GM18526 (cell line): ENCODE measurements around the gene PRR5L.

ENCODE experiments used
- POLR2A ChIP-seq: IDR thresholded peaks from 3 replicates; pipeline ENCODE4 v1.6.1; 2011; ENCODE audit not compliant: insufficient read length; ENCODE audit errors: extremely low read depth

PRR5L gene

DNA sequence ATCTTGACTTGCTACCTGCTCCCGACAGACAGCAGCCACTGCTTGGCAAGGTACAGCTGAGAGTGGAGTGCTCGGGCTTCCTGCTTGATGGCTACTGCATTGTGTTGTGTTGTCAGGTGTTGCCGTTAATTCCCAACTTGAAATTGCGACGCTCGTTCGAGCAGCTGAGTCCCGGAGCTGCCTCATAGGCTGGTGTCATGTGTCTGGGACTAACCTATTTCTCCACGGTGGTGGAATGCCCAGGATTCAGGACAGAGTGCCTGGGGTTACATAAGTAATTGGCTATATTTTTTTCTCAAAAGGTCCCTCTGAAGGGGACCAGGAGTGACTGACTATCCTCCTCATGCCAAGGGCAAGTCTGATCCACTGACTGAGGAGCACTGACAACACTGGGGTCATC, 25.4 kb upstream of the PRR5L start:
- no peak for TF ChIP-seq POLR2A

DNA sequence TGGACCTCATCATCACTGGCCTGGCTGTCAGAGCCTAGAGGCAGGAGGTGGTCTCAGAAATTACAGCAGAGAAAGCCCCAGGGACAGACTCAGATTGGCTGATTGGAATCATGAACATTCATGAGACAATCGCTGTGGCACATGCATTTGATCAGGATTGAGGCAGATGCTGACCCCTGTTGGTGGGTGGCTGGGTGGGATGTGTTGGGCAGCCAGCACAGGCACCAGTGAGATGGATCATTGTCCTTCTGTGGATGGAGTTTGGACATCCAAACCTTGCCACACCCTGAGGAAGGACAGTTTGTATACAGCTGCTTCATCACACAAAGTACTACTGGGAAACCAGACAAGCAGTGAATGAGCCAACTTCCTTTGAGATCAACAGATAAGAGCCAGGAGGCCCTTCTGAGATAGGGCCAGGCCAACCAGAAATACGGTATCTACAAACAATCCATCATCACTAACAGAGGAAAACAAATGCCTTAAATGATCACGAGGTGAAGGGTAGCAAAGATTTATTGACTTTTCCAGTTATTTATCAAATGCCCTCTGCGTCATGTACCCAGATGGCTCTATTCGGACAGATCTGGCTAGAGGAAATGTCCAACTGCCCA, 24.2 kb upstream of the PRR5L start:
- TF ChIP-seq POLR2A = no peak

DNA sequence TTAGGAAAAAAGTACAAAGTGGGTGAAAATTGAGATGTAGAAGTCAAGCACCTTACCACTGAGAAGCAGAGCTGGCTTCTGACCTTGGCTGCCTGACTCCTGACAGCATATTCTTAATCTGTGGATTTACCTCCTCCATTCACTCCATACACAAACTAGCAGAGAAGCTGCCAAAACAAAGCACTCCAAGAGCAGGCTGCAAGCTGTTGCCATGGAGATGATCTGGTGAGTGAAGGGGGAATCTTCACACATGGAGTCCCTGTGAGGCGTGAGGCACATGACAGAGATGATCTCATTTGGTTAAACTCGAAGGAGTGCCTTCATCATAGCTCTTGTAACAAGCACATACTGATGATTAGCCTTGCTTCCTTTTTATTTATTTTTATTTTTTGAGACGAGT, 23.0 kb upstream of the PRR5L start:
- TF ChIP-seq POLR2A = no peak

DNA sequence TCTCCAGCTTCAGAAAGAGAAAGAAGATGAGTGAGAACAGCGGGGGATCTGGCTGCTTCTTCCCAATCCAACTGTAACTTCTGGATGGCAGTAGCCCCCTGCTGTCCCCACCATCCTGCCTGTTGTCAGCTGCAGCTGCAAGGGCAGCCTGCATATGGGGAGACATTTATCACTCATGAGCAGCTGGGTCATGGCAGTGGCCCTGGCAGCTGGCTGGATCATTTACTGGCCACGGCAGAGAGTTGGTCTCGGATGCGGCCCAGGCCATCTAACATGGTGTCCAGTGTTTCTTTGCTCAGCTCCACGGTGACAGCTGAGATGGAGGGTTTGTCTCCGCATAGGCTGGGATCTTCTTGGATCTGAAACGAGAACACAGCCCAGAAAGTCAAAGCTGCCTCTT, 21.7 kb upstream of the PRR5L start:
- TF ChIP-seq POLR2A = no peak

DNA sequence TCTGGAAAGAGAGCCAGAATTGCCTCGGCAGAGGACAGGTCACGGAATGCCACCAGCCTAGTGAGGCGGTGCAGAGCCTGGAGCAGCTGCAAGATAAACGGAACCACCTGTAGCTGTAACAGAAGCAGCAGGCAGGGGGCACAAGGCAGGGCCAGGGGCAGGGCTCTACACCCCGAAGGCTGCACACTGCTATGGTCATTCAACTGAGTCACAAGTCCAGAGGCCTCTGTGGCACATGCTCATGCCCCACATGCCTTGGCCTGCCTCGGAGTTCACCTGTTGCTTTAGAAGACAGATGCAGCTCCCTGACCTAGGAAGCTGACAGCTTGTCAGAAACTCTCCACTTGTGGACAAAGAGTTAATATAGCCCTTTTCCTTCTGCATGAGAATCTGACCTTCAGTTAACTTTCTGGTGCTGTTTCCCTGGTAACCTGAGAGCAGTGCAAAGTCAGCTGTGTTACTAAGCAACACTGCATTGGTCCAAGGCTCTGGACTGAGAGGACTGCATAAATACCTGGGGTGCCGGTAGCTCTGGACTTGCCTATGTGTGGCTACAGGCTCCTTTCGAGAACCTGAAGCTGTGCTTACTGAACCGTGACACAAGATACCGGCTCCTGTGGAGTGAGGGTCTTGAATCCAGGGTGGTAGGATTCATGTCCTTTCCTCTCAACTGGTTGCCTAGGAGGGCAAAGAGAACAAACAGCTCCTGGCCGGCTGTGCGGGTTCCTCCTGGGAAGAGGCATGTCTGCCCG, 17.4 kb upstream of the PRR5L start:
- TF ChIP-seq POLR2A = no peak

DNA sequence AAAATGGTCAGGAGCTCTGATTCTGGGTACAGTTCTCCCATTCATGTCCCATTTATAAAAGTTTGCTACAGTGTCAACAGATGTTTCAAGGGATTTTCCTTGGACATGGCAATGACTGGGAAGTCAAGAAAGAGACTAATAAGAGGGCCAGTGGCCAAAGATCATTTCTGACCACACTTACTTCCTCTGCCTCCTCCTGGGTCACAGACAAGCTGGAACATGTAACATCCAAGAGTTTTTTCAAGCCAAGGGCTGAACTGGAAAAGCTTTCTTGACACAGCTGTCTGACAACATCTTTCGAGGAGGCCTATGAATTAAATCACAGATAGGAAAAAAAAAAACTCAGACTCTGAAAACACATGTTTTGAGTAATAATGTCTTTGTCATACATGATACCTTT, 15.6 kb upstream of the PRR5L start:
- TF ChIP-seq POLR2A = no peak

DNA sequence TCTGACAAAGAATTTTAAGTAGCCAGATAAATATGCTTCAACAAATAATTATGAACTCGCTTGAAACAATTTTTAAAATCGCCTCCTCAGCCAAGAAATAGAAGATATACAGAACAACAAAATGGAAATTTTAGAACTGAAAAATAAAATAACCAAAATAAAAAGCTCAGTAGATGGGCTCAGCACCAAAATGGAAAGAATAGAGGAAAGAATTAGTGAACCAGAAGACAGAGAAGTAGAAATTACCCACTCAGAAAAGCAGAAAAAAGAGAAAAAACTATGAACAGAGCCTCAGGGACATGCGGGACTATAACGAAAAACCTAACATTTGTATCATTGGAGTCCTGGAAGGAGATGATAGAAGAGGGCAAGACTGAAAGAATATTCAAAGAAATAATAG, 14.2 kb upstream of the PRR5L start:
- no peak for TF ChIP-seq POLR2A

DNA sequence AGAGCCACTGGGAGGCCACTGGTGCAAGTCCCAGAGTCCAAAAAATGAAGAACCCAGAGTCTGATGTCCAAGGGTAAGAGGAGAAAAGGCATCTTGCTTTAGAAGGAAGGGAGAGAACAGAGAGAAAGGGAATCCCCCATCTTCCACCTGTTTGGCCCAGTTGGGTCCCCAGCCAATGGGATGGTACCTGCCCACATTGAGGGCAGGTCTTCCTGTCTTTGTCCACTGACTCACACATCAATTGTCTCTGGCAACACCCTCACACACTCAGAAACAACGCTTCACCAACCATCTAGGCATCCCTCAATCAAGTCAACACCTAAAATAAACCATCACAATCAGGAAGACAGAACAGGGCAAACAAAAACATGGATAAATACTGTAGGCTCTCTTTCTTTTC, 13.2 kb upstream of the PRR5L start:
- no peak for TF ChIP-seq POLR2A

DNA sequence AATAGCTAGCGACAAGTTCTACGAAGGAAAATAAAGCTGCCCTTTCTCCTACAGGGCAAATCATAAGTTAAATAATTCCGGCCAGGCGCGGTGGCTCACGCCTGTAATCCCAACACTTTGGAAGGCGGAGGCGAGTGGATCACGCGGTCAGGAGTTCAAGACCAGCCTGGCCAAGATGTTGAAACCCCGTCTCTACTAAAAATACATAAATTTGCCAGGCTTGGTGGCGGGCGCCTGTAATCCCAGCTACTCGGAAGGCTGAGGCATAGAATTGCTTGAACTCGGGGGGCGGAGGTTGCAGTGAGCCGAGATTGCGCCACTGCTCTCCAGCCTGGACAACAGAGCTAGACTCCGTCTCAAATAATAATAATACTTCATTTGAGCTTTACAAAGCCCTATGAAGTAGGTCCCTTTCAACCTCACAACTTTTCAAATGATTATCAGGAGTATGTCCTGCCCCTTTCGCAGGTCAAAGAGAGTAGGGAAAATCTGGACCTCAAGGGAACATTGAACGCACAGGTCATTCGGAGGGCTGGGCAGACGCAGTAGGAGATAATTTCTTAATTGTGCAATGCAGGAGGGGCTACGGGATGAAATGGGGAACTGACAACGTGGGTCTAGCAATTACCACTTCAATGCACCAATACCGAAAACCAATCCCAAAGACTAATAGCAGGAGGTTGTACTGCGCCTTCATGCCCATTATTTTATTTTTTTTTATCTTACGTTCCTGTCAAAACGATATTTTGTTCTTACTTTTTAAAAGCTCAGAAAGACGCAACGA, 7.5 kb upstream of the PRR5L start:
- TF ChIP-seq POLR2A = no peak

DNA sequence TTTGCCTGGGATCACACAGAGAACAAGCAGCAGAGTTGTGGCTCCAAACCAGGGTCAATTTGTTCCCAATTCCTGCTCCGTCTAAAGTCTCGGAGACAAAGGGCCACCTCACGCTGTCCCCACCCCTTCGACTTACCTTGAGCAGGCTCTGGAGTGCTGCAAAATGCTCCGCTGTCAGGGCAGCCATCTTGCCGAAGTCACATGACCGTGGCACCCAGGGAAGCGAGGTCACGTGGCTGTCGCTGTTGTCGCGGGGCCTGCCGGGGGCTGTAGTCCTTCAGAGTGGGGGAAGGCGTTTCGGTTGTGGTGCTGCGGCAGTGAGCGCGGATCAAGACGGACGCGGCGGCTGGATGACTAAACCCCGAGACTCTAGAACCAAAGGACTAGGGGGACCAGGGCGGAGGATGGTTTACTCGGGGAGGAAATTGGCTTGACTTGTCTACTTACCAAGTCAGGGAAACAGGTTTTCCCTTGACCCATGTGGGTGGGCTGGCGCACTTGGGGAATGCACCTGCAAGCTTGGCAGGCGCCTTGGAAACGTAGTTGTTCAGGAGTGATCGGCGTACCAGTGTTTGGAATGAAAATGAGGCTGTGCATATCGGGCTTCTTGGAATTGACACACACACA, 6.7 kb upstream of the PRR5L start, which contains the start of gene COMMD9:
Gene COMMD9, minus strand, starts transcription at position 199 of the 627 bp plus-strand sequence. Its CDS starts 12 bp downstream, at position 187.
- TF ChIP-seq POLR2A = peak; percentile 70

DNA sequence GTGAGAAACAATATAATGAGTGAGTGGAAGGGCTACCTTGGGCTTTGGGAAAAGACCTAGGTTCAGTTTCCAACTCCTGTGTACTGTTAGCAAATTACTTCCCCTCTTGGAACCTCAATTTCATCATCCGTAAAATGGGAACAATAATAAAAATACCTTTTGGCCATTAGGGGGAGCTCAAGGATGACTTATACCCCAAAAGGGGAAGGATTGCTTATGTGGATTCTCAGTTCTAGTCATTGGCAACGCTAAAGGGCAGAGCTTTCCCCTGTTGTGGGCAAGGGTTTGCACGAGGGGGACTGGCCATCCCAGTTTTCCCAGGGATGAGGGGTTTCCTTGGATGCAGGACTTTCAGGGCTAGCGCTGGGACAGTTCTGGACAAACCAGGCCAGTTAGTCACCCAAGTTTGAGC, 3.8 kb upstream of the PRR5L start:
- TF ChIP-seq POLR2A = no peak

DNA sequence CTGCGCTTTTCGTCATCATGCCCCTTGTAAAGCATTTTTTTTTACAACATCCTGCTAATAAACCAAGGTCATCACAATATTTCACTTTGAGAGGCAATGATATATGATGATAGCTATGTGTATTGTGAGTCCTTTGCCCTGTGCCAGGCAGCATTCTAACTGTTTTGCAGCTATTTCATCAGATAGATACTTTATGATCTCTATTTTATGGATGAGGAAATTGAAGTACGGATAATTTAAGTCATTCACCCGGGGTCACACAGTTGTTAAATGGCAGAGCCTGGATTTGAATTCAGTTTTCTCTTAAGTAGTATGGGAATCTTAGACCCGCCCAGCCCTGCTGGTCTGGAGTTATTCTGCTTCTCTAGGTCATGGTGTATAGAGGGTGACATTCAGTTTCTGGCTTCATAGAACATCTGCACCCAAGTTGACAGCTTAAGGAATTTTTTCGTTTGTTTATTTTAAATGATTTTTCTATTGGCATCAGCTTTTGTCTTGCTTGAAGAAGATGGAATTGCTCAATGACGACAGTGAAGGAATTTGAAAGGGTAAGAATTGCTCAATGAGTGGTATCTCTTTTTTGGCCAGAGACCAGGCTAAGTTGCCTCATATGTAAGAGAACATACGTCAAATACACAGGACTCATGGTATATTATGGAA, 926 bp downstream of the PRR5L start:
- no peak for TF ChIP-seq POLR2A

DNA sequence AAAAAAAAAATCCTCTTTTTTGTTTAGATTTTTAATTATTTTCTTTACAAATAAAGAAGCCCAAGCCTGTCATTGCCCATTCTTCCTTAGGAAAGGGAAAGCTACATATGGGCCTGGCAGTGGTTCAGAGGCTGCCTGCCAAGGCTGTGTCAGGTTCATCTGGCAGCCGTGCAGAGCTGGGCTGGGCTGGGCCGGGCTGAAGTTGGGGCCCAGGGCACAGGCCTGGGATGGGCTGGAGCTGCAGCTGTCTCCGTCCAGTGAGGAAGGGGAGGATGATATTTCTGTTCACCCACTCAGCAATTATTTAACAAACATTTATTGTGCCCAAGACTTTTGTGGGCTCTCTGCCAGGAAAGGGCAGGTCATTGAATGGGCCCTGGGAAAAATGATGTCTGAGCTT, 4.6 kb downstream of the PRR5L start:
- TF ChIP-seq POLR2A = no peak

DNA sequence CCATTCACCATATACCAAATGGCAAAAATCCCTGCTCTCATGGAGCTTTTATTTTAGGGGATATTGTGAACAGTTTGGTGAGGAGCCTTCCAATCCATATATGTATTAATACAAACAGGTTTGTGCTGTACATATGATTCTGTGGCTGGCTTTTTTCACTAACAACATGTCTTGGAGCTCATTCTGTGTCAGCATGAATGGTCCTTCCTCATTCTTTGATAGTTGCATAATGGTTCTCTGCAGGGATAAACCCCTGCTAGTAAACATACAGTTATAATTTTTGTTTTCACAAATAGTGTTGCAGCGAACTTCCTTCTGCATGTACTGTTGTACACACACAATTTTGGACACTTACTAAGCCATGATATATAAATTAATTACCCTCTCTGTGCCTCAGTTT, 8.3 kb downstream of the PRR5L start:
- TF ChIP-seq POLR2A = no peak

DNA sequence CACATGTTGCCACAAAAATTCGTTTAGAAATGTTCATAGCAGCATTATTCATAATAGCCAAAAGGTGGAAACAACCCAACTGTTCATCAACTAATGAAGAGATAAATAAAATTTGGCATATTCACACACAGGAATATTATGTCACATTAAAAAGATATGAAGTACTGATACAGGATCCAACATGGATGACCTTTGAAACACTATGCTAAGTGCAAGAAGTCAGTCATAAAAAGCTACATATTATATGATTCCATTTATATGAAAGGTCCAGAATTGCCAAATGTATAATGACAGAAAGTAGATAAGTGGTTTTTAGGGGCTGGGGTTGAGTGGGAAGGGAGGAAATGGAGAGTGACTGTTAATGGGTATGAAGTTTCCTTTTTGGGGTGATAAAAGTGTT, 9.0 kb downstream of the PRR5L start:
- no peak for TF ChIP-seq POLR2A

DNA sequence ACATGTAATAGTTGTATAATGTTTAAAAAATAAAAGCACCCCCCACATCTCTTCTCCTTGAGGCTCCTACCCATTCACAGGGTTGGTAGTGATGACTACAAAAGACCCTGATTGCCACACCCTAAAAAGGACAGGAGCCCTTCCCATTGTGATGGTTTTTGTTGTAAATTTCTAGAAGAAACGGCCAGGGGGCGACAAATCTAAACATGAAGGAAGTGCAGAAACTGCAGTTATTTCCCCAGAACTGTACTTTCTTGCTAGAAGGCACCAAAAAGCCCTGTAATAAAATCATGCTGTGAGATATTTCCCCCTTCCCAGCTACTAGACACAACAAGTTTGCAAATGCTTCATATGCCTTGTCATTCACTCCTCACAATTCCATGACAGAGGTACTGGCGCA, 10.8 kb downstream of the PRR5L start:
- TF ChIP-seq POLR2A = no peak

DNA sequence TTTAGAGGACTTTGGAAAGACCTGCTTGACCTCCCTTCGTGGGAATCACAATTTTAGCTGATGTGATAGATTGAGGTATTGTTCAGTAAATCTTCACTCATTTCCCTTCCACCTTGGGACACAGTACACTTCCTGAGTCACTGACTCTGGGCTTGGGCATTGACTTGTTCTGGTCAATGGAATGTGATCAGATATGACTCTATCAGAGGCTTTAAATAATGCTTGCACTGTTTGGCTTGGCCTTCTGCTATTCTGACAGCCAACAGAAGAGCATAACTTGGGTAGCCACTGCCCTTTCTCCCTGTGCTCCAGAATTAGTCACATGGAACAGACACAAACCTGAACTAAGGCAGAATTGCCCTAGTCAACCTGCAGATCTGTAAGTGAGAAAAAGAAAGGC, 12.5 kb downstream of the PRR5L start:
- no peak for TF ChIP-seq POLR2A
